ENCODE results near the gene ARL4A. TPM values are rescaled to one million over a fixed set of nuclear protein-coding genes. Genes with fewer than 3 reads are reported as not detected.

ARL4A gene
- total RNA-seq, 2 donors from 2014 or later: 92.1 to 122 TPM

DNA sequence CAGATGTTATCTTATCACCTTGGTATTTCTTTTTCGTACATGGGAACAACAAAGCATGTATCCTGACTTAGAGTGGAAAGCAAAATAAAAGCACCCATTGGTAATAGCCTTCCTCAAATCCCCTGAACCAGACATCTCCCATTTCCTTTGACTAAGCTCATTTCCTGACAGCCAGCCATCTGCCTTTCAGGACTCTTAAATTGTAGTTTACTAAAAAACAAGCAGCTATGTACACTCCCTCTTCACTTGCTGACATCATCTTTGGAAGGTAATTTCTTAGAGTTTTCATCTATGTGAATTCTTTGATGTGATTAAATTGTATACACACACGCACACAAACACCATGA lies 40.7 kb downstream of the ARL4A start:
- no peaks in the 10 kb centered on the region for H3K9me3 ChIP-seq (ENCODE audit: control insufficient read depth, low read length, poor library complexity, severe bottlenecking)
- Mint-ChIP-seq H3K36me3 (ENCODE audit: low read depth) (peaks cover 6% of the 10 kb centered on the region), H3K4me1 (peaks cover 15% of the 10 kb centered on the region), H3K27me3 (peaks cover 5% of the 10 kb centered on the region), H3K4me3 (no peak overlapping the region), H3K27ac (no peak overlapping the region)
- ATAC-seq: no peak
- DNase-seq: no peak

DNA sequence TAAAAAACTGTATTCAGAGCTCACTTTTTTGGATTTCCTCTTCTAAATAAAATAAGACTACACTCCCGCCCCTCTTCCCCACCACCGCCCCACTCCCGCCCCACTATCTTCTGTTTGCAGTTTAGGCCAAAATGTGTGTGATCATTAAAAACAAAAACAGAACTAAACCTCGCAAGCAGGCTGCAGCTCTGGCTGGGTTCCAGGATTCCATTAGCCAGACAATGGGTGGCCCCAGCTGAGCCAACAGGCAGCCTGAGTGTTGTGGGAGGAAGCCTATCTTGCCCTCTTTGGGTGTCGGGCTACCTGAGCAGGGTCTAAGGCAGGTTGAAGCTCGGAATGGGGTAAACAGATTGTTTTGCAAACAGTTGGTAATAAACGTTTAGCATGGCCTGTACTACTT lies 41.7 kb downstream of the ARL4A start:
- Mint-ChIP-seq H3K27me3 (peaks cover 5% of the 10 kb centered on the region), H3K4me1 (peaks cover 13% of the 10 kb centered on the region), H3K36me3 (ENCODE audit: low read depth) (peaks cover 6% of the 10 kb centered on the region), H3K4me3 (no peak overlapping the region), H3K27ac (no peak overlapping the region)
- no peak for DNase-seq
- no peaks in the 10 kb centered on the region for H3K9me3 ChIP-seq (ENCODE audit: control insufficient read depth, low read length, poor library complexity, severe bottlenecking)
- ATAC-seq: no peak

DNA sequence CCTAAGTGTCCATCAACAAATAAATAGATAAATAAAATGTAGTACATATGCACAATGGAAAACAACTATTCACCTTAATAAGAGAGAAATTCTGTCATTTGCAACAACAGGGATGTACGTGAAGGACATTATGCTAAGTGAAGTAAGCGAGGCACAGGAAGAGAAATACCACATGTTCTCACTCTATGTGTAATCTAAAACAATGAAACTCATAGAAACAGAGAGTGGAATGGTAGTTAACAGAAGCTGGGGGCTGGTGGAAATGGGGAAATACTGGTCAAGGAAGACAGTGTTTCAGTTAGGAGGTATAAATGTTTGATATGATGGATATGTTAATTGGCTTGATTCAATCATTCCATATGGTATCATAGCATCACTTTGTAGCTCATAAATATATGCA lies 43.1 kb downstream of the ARL4A start:
- Mint-ChIP-seq H3K36me3 (ENCODE audit: low read depth) (peaks cover 6% of the 10 kb centered on the region), H3K4me3 (peak overlapping the region; percentile 25), H3K27ac (peak overlapping the region; percentile 37), H3K27me3 (peaks cover 5% of the 10 kb centered on the region), H3K4me1 (peaks cover 15% of the 10 kb centered on the region)
- no peak for ATAC-seq
- no peaks in the 10 kb centered on the region for H3K9me3 ChIP-seq (ENCODE audit: control insufficient read depth, low read length, poor library complexity, severe bottlenecking)
- DNase-seq: no peak

DNA sequence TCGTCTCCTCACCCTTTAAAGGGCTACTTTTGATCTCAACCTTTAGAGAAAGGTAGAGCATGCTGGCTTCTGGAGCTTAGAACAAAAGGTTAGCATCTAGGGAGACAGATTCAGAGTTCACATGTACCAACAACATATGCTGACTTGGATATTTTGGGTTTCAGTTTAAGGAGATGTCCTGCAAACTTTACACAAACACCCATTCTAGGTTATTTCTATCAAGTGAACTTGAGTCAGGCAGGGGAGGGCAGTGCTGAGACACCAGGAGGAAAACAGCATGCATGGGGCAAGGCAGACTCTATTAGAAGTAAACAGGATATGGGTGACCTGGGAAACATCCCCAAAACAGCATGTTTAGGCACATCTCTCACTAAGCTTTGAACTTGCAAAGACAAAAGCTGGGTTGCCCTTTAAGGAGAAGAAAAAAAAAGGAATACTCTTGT lies 43.8 kb downstream of the ARL4A start:
- peaks cover 2% of the 10 kb centered on the region for H3K36me3 Mint-ChIP-seq (ENCODE audit: low read depth)
- ATAC-seq: peak; percentile 85

DNA sequence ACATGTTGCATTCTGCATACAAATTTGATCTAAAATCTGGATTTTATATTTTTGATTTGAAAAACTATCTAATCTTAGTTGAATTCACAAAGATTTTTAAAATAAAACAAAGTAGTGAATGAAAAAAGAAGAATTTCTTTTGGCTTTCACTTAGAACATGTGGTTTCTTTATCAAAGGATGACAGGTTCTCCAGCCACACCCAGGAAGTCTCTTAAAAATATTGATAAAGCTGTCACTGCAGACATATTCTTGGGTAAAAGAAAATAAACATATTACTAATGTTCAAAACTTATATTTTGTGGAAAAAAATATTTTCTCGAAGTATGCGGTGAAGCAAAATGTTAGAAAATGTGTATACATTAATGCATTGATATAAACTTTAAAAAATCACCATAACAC lies 44.3 kb downstream of the ARL4A start:
- Mint-ChIP-seq H3K4me3 (no peak overlapping the region), H3K27ac (peak overlapping the region; percentile 37), H3K4me1 (peaks cover 15% of the 10 kb centered on the region), H3K27me3 (no peaks in the 10 kb centered on the region), H3K36me3 (ENCODE audit: low read depth) (peaks cover 2% of the 10 kb centered on the region)
- no peaks in the 10 kb centered on the region for H3K9me3 ChIP-seq (ENCODE audit: control insufficient read depth, low read length, poor library complexity, severe bottlenecking)
- peak; percentile 63 for ATAC-seq
- DNase-seq: no peak

More for the DNA sequence above, 43.8 kb downstream of the ARL4A start:
- no peaks in the 10 kb centered on the region for H3K27me3 Mint-ChIP-seq
- H3K9me3 ChIP-seq (ENCODE audit: control insufficient read depth, low read length, poor library complexity, severe bottlenecking): no peaks in the 10 kb centered on the region
- peak overlapping the region; percentile 79 for H3K4me3 Mint-ChIP-seq
- DNase-seq: peak in 1 of 3 donors; percentile 5
- H3K4me1 Mint-ChIP-seq: peaks cover 15% of the 10 kb centered on the region
- peak overlapping the region; percentile 37 for H3K27ac Mint-ChIP-seq

DNA sequence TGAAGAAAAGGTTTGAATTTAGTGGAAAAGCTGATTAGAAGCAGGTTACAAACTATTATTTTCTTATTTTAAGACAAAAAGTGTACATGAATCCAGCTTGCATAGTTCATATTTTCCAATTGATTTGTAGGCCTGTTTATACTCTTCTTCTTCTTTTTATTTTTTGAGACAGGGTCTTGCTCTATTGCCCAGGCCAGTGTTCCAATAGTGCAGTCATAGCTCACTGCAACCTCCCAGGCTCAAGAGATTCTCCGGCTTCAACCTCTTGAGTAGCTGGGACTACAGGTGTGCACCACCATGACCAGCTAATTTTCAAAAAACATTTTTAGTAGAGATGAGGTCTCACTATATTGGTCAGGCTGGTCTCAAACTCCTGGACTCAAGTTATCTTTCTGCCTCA lies 45.0 kb downstream of the ARL4A start:
- ATAC-seq (no peak), DNase-seq (no peak)
- Mint-ChIP-seq H3K36me3 (ENCODE audit: low read depth) (peaks cover 2% of the 10 kb centered on the region), H3K27me3 (no peaks in the 10 kb centered on the region), H3K4me1 (peaks cover 15% of the 10 kb centered on the region), H3K4me3 (no peak overlapping the region), H3K27ac (peak overlapping the region; percentile 37)
- H3K9me3 ChIP-seq (ENCODE audit: control insufficient read depth, low read length, poor library complexity, severe bottlenecking): no peaks in the 10 kb centered on the region

DNA sequence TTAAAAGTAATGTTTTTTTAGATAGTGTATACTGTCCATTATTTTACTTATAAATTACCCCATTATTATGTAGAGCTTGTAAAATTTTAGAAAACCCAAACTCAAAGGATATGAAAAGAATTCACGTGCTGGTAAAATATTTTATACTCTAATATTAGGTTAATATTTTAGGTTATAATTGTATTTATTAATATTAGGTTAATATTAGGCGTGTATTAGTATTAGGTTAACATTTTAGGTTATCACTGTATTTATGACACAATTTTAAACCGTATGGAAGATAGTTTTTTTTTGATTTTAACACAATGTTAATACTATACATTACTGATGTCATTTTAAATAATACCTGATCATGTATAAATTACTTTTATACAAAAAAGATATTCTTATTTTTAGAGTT lies 48.5 kb downstream of the ARL4A start:
- Mint-ChIP-seq H3K27me3 (no peaks in the 10 kb centered on the region), H3K4me3 (no peak overlapping the region), H3K4me1 (peaks cover 9% of the 10 kb centered on the region), H3K27ac (no peak overlapping the region), H3K36me3 (ENCODE audit: low read depth) (peaks cover 2% of the 10 kb centered on the region)
- DNase-seq: no peak
- ATAC-seq: no peak
- H3K9me3 ChIP-seq (ENCODE audit: control insufficient read depth, low read length, poor library complexity, severe bottlenecking): no peaks in the 10 kb centered on the region

DNA sequence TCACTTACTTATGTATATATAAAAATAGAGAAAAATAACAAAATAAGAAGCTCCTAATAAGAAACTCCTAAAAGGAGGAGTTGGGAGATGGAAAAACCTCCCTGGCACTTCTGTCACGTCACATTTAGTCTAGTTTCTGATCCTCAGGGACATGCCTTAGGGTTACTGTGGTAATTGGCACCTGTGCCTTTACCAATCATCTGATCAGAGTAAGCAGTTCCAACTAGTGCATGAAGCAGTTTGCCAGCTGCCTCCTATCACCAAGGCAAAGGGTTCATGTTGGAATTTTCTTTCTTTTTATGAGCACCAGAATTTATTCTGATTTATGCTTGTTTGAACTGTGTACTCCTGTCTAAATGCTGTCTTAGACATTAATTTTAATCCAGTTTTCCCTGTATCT lies 49.9 kb downstream of the ARL4A start:
- DNase-seq (no peak), ATAC-seq (no peak)
- H3K4me3 Mint-ChIP-seq: no peak overlapping the region
- H3K4me1 Mint-ChIP-seq: peaks cover 4% of the 10 kb centered on the region
- H3K9me3 ChIP-seq (ENCODE audit: control insufficient read depth, low read length, poor library complexity, severe bottlenecking): no peaks in the 10 kb centered on the region
- H3K27ac Mint-ChIP-seq: no peak overlapping the region
- no peaks in the 10 kb centered on the region for H3K27me3 Mint-ChIP-seq
- H3K36me3 Mint-ChIP-seq (ENCODE audit: low read depth): peaks cover 2% of the 10 kb centered on the region

DNA sequence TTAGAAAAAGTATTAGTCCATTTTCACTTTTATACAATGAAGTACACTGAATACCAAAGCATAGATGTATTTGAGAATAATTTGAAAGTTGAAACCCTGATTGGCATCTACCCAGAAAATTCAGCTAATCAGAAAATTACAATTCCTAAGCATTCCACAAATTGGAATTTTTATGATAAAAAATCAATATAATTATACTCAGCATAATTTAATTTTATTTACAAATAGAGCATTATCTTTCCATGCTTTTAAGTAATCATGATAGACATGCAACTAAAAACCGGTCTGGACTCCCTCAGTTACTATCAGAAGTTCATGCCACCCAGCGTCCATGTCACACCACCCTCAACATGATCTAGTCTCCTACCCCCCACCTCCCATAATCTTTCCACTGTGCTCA lies 50.4 kb downstream of the ARL4A start:
- Mint-ChIP-seq H3K27me3 (no peaks in the 10 kb centered on the region), H3K4me3 (no peak overlapping the region), H3K36me3 (ENCODE audit: low read depth) (peaks cover 2% of the 10 kb centered on the region), H3K27ac (no peak overlapping the region), H3K4me1 (peaks cover 4% of the 10 kb centered on the region)
- DNase-seq: no peak
- no peaks in the 10 kb centered on the region for H3K9me3 ChIP-seq (ENCODE audit: control insufficient read depth, low read length, poor library complexity, severe bottlenecking)
- ATAC-seq: no peak

DNA sequence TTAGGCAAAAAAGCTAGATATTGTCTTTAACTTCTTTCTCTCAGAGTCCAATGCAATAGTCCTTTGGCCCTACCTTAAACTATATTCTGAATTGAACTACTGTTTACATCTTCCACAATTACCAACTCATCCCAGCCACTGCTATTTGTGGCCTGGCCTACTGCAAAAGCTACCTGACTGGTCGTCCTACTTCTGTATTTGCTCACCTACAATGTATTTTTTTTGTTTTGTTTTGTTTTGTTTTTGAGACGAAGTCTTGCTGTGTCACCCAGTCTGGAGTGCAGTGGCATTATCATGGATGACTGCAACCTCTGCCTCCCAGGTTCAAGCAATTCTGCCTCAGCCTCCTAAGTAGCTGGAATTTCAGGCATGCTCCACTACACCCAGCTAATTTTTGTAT lies 51.2 kb downstream of the ARL4A start:
- Mint-ChIP-seq H3K36me3 (ENCODE audit: low read depth) (peaks cover 2% of the 10 kb centered on the region), H3K4me3 (no peak overlapping the region), H3K27ac (no peak overlapping the region), H3K4me1 (peaks cover 4% of the 10 kb centered on the region), H3K27me3 (no peaks in the 10 kb centered on the region)
- no peak for ATAC-seq
- DNase-seq: no peak
- no peaks in the 10 kb centered on the region for H3K9me3 ChIP-seq (ENCODE audit: control insufficient read depth, low read length, poor library complexity, severe bottlenecking)

Other genes with a start within 250 kb of the ARL4A start
- under 1 TPM in 1 of 2 donors, not detected in 1; 0.15 TPM for gene SCIN, start 116.9 kb upstream of the ARL4A start, total RNA-seq